DND-41 (cell line): ENCODE data around the gene XXYLT1.

Experiments
- ATAC-seq: fragments of 200-7000 bp; cut with Tn5 transposase; 3 replicates; pipeline ENCODE4 v1.9.1; 2021; ENCODE audit warnings: low read depth; ENCODE audit not compliant: insufficient read depth
- DNase-seq: peaks from one replicate; pipeline ENCODE4 v3.0.0-alpha.2; 2020
- H2AFZ ChIP-seq: 2 replicates; pipeline ENCODE4 v1.6.0; 2012; ENCODE audit warnings: low read depth, low read length
- H3K27ac ChIP-seq: 2 replicates; pipeline ENCODE4 v1.5.1; 2012; ENCODE audit warnings: low read length, inconsistent platforms
- H3K27me3 ChIP-seq: fragments of 200-600 bp; sonication (generic); 2 replicates; pipeline ENCODE4 v1.6.0; 2012; ENCODE audit warnings: low read length, mild to moderate bottlenecking, inconsistent platforms; ENCODE audit not compliant: insufficient read depth, poor library complexity
- H3K36me3 ChIP-seq: 2 replicates; pipeline ENCODE4 v1.5.1; 2012; ENCODE audit warnings: low read length, inconsistent platforms; ENCODE audit not compliant: insufficient read depth
- H3K4me1 ChIP-seq: 2 replicates; pipeline ENCODE4 v1.5.1; 2012; ENCODE audit warnings: mild to moderate bottlenecking, low read length; ENCODE audit not compliant: insufficient read depth
- H3K4me2 ChIP-seq: 2 replicates; pipeline ENCODE4 v1.6.0; 2012; ENCODE audit warnings: mild to moderate bottlenecking, moderate library complexity, low read length, inconsistent platforms; ENCODE audit not compliant: insufficient read depth
- H3K4me3 ChIP-seq, 2 experiments: fragments of 200-600 bp in 1 of 2; shearing (Covaris generic) in 1 of 2; 2 replicates each; pipeline ENCODE4 v1.5.1; 2012 to 2016; ENCODE audit warnings: inconsistent platforms in 2 of 2, low read length in 2 of 2, mild to moderate bottlenecking in 2 of 2, low read depth in 1 of 2, moderate library complexity in 1 of 2
- H3K79me2 ChIP-seq: 2 replicates; pipeline ENCODE4 v1.6.0; 2012; ENCODE audit warnings: low read length, inconsistent platforms; ENCODE audit not compliant: insufficient read depth
- H3K9ac ChIP-seq: 2 replicates; pipeline ENCODE4 v1.6.0; 2012; ENCODE audit warnings: low read depth, mild to moderate bottlenecking, inconsistent platforms, low read length, moderate library complexity
- H3K9me3 ChIP-seq: 2 replicates; pipeline ENCODE4 v1.5.1; 2012; ENCODE audit warnings: low read length, moderate library complexity, mild to moderate bottlenecking, inconsistent platforms; ENCODE audit not compliant: insufficient read depth, severe bottlenecking
- H4K20me1 ChIP-seq: 2 replicates; pipeline ENCODE4 v1.6.0; 2012; ENCODE audit warnings: low read length; ENCODE audit not compliant: insufficient read depth
- EZH2 ChIP-seq: IDR thresholded peaks from 3 replicates; pipeline ENCODE4 v1.6.1; 2012; ENCODE audit warnings: borderline replicate concordance, low read depth, mild to moderate bottlenecking, moderate library complexity, low read length, inconsistent platforms; ENCODE audit not compliant: severe bottlenecking
- TF ChIP-seq, protein P1 (sequence below): IDR thresholded peaks from 2 replicates; pipeline ENCODE4 v1.5.1; 2012; ENCODE audit warnings: borderline replicate concordance, low read length, moderate library complexity, mild to moderate bottlenecking; ENCODE audit not compliant: poor library complexity, severe bottlenecking; ENCODE audit errors: extremely low read depth

XXYLT1 gene

DNA sequence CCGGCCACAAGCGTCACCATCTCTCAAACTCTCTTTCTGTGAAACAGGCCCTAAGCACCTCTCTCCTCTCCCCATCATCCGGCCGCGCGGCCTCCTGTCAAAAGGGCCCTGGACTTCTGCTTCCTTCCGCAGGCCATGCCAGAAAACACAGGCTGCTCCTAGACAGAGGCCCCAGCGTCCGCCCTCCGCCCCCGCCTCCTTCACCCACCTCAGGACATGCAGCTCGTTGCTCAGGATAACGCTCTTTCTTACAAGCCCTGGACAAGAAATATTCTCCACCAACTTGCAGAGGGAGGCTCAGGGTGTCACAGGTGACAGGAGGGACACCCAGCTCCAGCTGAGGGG is 212.0 kb downstream of the XXYLT1 start:
- TF ChIP-seq, protein P1, sequence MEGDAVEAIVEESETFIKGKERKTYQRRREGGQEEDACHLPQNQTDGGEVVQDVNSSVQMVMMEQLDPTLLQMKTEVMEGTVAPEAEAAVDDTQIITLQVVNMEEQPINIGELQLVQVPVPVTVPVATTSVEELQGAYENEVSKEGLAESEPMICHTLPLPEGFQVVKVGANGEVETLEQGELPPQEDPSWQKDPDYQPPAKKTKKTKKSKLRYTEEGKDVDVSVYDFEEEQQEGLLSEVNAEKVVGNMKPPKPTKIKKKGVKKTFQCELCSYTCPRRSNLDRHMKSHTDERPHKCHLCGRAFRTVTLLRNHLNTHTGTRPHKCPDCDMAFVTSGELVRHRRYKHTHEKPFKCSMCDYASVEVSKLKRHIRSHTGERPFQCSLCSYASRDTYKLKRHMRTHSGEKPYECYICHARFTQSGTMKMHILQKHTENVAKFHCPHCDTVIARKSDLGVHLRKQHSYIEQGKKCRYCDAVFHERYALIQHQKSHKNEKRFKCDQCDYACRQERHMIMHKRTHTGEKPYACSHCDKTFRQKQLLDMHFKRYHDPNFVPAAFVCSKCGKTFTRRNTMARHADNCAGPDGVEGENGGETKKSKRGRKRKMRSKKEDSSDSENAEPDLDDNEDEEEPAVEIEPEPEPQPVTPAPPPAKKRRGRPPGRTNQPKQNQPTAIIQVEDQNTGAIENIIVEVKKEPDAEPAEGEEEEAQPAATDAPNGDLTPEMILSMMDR: no peak
- TF ChIP-seq EZH2: no peak
- ATAC-seq (no peak), DNase-seq (no peak)
- Histone ChIP-seq H3K27ac (no peak overlapping the region), H4K20me1 (no peaks in the 10 kb centered on the region), H3K4me3 (no peak overlapping the region), H3K36me3 (no peaks in the 10 kb centered on the region), H3K79me2 (no peaks in the 10 kb centered on the region), H3K9me3 (no peaks in the 10 kb centered on the region), H3K4me1 (no peaks in the 10 kb centered on the region), H3K9ac (no peak overlapping the region), H3K27me3 (no peaks in the 10 kb centered on the region), H3K4me2 (no peak overlapping the region), H2AFZ (no peak overlapping the region)

- H3K4me3 ChIP-seq: no peak overlapping the region
- no peak for ATAC-seq
- no peaks in the 10 kb centered on the region for H3K4me1 ChIP-seq
- no peaks in the 10 kb centered on the region for H3K9me3 ChIP-seq
- H3K9ac ChIP-seq: no peak overlapping the region
- no peaks in the 10 kb centered on the region for H3K36me3 ChIP-seq
- no peaks in the 10 kb centered on the region for H3K27me3 ChIP-seq
- TF ChIP-seq EZH2: no peak
- TF ChIP-seq, protein P1: no peak
- no peaks in the 10 kb centered on the region for H3K79me2 ChIP-seq
- no peak overlapping the region for H2AFZ ChIP-seq
- H3K4me2 ChIP-seq: no peak overlapping the region
- no peak overlapping the region for H3K27ac ChIP-seq
- H4K20me1 ChIP-seq: no peaks in the 10 kb centered on the region
- no peak for DNase-seq
These were observed 212.5 kb downstream of the XXYLT1 start for GRCh38 chr3:195058336-195059005.

GRCh38 chr3:195057716-195058115 is 213.2 kb downstream of the XXYLT1 start:
- Histone ChIP-seq H2AFZ (no peak overlapping the region), H3K36me3 (no peaks in the 10 kb centered on the region), H3K4me1 (no peaks in the 10 kb centered on the region), H3K27ac (no peak overlapping the region), H3K79me2 (no peaks in the 10 kb centered on the region), H3K9me3 (no peaks in the 10 kb centered on the region), H3K4me3 (no peak overlapping the region), H4K20me1 (no peaks in the 10 kb centered on the region), H3K27me3 (no peaks in the 10 kb centered on the region), H3K4me2 (no peak overlapping the region), H3K9ac (no peak overlapping the region)
- TF ChIP-seq EZH2: no peak
- TF ChIP-seq, protein P1: no peak
- DNase-seq: no peak
- ATAC-seq: no peak

- H4K20me1 ChIP-seq: no peaks in the 10 kb centered on the region
- no peak overlapping the region for H3K4me3 ChIP-seq
- no peak for TF ChIP-seq EZH2
- TF ChIP-seq, protein P1: no peak
- no peak overlapping the region for H2AFZ ChIP-seq
- no peaks in the 10 kb centered on the region for H3K79me2 ChIP-seq
- H3K27ac ChIP-seq: no peak overlapping the region
- DNase-seq (no peak), ATAC-seq (no peak)
- H3K9me3 ChIP-seq: no peaks in the 10 kb centered on the region
- no peaks in the 10 kb centered on the region for H3K36me3 ChIP-seq
- H3K27me3 ChIP-seq: peaks cover 4% of the 10 kb centered on the region
- no peak overlapping the region for H3K9ac ChIP-seq
- no peak overlapping the region for H3K4me2 ChIP-seq
- H3K4me1 ChIP-seq: no peaks in the 10 kb centered on the region
These were observed 214.5 kb downstream of the XXYLT1 start for GRCh38 chr3:195056506-195056905.
